GM23338 (cell line): Measurements from ENCODE around the gene AP5S1. TPM values are rescaled to one million over a fixed set of nuclear protein-coding genes. Genes with fewer than 3 reads are reported as not detected.

Source experiments
- ATAC-seq: fragments of 200-7000 bp; cut with Tn5 transposase; 3 replicates; pipeline ENCODE4 v1.9.1; 2020
- DNase-seq: peaks from one replicate; pipeline ENCODE4 v3.0.0-alpha.2; 2015; ENCODE audit warnings: low spot score
- H2AFZ ChIP-seq: fragments of 200-600 bp; sonication (generic); 2 replicates; pipeline ENCODE4 v1.8.0; 2016; ENCODE audit warnings: antibody characterized with exemption, mild to moderate bottlenecking, moderate library complexity
- H3F3A ChIP-seq: fragments of 200-600 bp; sonication (generic); replicated peaks from 2 replicates; pipeline ENCODE4 v1.8.0; 2017; ENCODE audit warnings: antibody characterized with exemption, mixed run types, low read depth
- H3K27ac ChIP-seq: fragments of 200-600 bp; sonication (generic); 2 replicates; pipeline ENCODE4 v1.6.1; 2016; ENCODE audit warnings: low read depth
- H3K27me3 ChIP-seq: fragments of 200-600 bp; sonication (generic); 2 replicates; pipeline ENCODE4 v1.8.0; 2016; ENCODE audit warnings: mild to moderate bottlenecking, mixed run types, moderate library complexity; ENCODE audit not compliant: insufficient read depth
- H3K36me3 ChIP-seq: fragments of 200-600 bp; sonication (generic); 2 replicates; pipeline ENCODE4 v1.8.0; 2016; ENCODE audit warnings: mild to moderate bottlenecking; ENCODE audit not compliant: insufficient read depth
- H3K4me1 ChIP-seq: fragments of 200-600 bp; sonication (generic); 2 replicates; pipeline ENCODE4 v1.8.0; 2016; ENCODE audit warnings: mild to moderate bottlenecking, moderate library complexity; ENCODE audit not compliant: insufficient read depth
- H3K4me2 ChIP-seq: fragments of 200-600 bp; sonication (generic); 2 replicates; pipeline ENCODE4 v1.7.1; 2017; ENCODE audit warnings: mixed run types
- H3K4me3 ChIP-seq: fragments of 200-600 bp; sonication (generic); 2 replicates; pipeline ENCODE4 v1.6.1; 2016; ENCODE audit warnings: mixed run types
- H3K79me2 ChIP-seq: fragments of 200-600 bp; sonication (generic); replicated peaks from 2 replicates; pipeline ENCODE4 v1.8.0; 2017; ENCODE audit warnings: mild to moderate bottlenecking; ENCODE audit not compliant: insufficient read depth
- H3K9me2 ChIP-seq: fragments of 200-600 bp; sonication (generic); 2 replicates; pipeline ENCODE4 v1.8.0; 2017; ENCODE audit not compliant: insufficient read depth
- H4K20me1 ChIP-seq: fragments of 200-600 bp; sonication (generic); replicated peaks from 2 replicates; pipeline ENCODE4 v1.8.0; 2017; ENCODE audit warnings: mild to moderate bottlenecking; ENCODE audit not compliant: insufficient read depth
- H3K27ac Mint-ChIP-seq: 2 replicates; pipeline ENCODE4 v1.8.0; 2020; ENCODE audit warnings: inconsistent platforms, mild to moderate bottlenecking, moderate library complexity, mixed read lengths
- H3K27me3 Mint-ChIP-seq: 3 replicates; pipeline ENCODE4 v1.8.0; 2022; ENCODE audit warnings: low read depth, mild to moderate bottlenecking, moderate library complexity, mixed read lengths, inconsistent platforms; ENCODE audit not compliant: insufficient read depth, poor library complexity
- H3K36me3 Mint-ChIP-seq: 3 replicates; pipeline ENCODE4 v1.8.0; 2021; ENCODE audit warnings: low read depth, mild to moderate bottlenecking, inconsistent platforms, moderate library complexity, mixed read lengths
- H3K4me1 Mint-ChIP-seq: 3 replicates; pipeline ENCODE4 v1.8.0; 2020; ENCODE audit warnings: mild to moderate bottlenecking, inconsistent platforms, mixed read lengths
- H3K4me3 Mint-ChIP-seq: 3 replicates; pipeline ENCODE4 v1.8.0; 2021; ENCODE audit warnings: moderate library complexity, mild to moderate bottlenecking, inconsistent platforms, mixed read lengths
- H3K9me3 Mint-ChIP-seq: 3 replicates; pipeline ENCODE4 v1.8.0; 2020; ENCODE audit warnings: moderate library complexity, mild to moderate bottlenecking, inconsistent platforms, mixed read lengths
- CREB1 ChIP-seq: fragments of 250-450 bp; sonication (Bioruptor Pico); IDR thresholded peaks from 2 replicates; pipeline ENCODE4 v1.5.0; 2020; ENCODE audit warnings: low read depth, mild to moderate bottlenecking, moderate library complexity
- CTCF ChIP-seq, 2 experiments: fragments of 200-600 bp in 1 of 2; sonication (generic) in 1 of 2; conservative IDR thresholded peaks; 2 replicates each; pipeline versions ENCODE4 v1.5.1 to v1.6.1; 2016 to 2017; ENCODE audit warnings: antibody characterized with exemption in 2 of 2, low read depth in 2 of 2, mild to moderate bottlenecking in 2 of 2, moderate library complexity in 1 of 2
- ETS1 ChIP-seq: IDR thresholded peaks from 2 replicates; pipeline ENCODE4 v1.6.1; 2016; ENCODE audit warnings: antibody characterized with exemption
- EZH2 ChIP-seq: fragments of 200-600 bp; sonication (generic); IDR thresholded peaks from one replicate; pipeline ENCODE4 v1.8.0; 2017; ENCODE audit warnings: antibody characterized with exemption, mild to moderate bottlenecking, low read depth; ENCODE audit not compliant: unreplicated experiment
- EZH2phosphoT487 ChIP-seq: fragments of 200-600 bp; sonication (generic); IDR thresholded peaks from one replicate; pipeline ENCODE4 v1.8.1; 2018; ENCODE audit warnings: antibody characterized with exemption; ENCODE audit not compliant: unreplicated experiment
- JUNB ChIP-seq: IDR thresholded peaks from one replicate; pipeline ENCODE4 v1.6.1; 2016; ENCODE audit warnings: antibody characterized with exemption; ENCODE audit not compliant: unreplicated experiment
- NANOG ChIP-seq: IDR thresholded peaks from 2 replicates; pipeline ENCODE4 v1.6.1; 2016; ENCODE audit warnings: antibody characterized with exemption, borderline replicate concordance
- POLR2AphosphoS5 ChIP-seq: IDR thresholded peaks from 2 replicates; pipeline ENCODE4 v1.6.1; 2016; ENCODE audit warnings: antibody characterized with exemption, low read depth
- REST ChIP-seq: IDR thresholded peaks from one replicate; pipeline ENCODE4 v1.6.1; 2018; ENCODE audit warnings: antibody characterized with exemption; ENCODE audit not compliant: unreplicated experiment
- STAT1 ChIP-seq: IDR thresholded peaks from one replicate; pipeline ENCODE4 v1.6.1; 2016; ENCODE audit warnings: antibody characterized with exemption; ENCODE audit not compliant: unreplicated experiment
- ZNF114 ChIP-seq: fragments of 250-450 bp; sonication (Bioruptor Pico); IDR thresholded peaks from 2 replicates; pipeline ENCODE4 v1.5.0; 2020; ENCODE audit warnings: mild to moderate bottlenecking, moderate library complexity
- ZNF331 ChIP-seq: fragments of 250-450 bp; sonication (Bioruptor Pico); IDR thresholded peaks from 2 replicates; pipeline ENCODE4 v1.5.0; 2020; ENCODE audit warnings: low read depth, mild to moderate bottlenecking, moderate library complexity
- ZNF462 ChIP-seq: fragments of 250-450 bp; sonication (Bioruptor Pico); IDR thresholded peaks from 2 replicates; pipeline ENCODE4 v1.5.0; 2020; ENCODE audit warnings: mild to moderate bottlenecking, moderate library complexity
- polyA plus RNA-seq: library from polyadenylated mRNA; unstranded; fragments of >200 nt; fragmentation: Nextera tagmentation; extraction: Ambion mirVana; gene quantifications from 2 replicates; pipeline ENCODE4 v1.2.1, GENCODE V29; 2016
- total RNA-seq: library from RNA; depleted of rRNA; stranded (reverse); fragments of >200 nt; shearing (Covaris generic); gene quantifications from 2 replicates; pipeline ENCODE4 v1.2.3, GENCODE V29; 2014

AP5S1 gene
- total and polyA plus RNA-seq, 2 experiments from 2014 or later: 1.8 to 2.8 TPM

GRCh38 chr20:3858689-3859088, 38.3 kb downstream of the AP5S1 start:
- Histone ChIP-seq H2AFZ (no peak overlapping the region), H3K4me3 (no peak overlapping the region), H4K20me1 (peaks cover 5% of the 10 kb centered on the region; the same call in 1 of the 2 replicates), H3K4me2 (no peak overlapping the region), H3K9me2 (no peaks in the 10 kb centered on the region), H3K27me3 (no peaks in the 10 kb centered on the region), H3K79me2 (no peaks in the 10 kb centered on the region), H3K27ac (no peak overlapping the region), H3F3A (0 out of 2 replicates have a peak, but pooled peaks cover 5% of the 10 kb centered on the region), H3K4me1 (no peaks in the 10 kb centered on the region), H3K36me3 (peaks cover 7% of the 10 kb centered on the region)
- no peak for TF ChIP-seq CTCF (conservative IDR thresholded peaks at IDR 0.05; ENCODE audit: low read depth in 2 of 2)
- no peak for TF ChIP-seq POLR2AphosphoS5
- TF ChIP-seq REST: no peak
- TF ChIP-seq ETS1: no peak
- no peak for TF ChIP-seq JUNB
- TF ChIP-seq CREB1 (CRISPR knock-in tag): no peak
- TF ChIP-seq ZNF331 (CRISPR knock-in tag): no peak
- TF ChIP-seq EZH2phosphoT487: no peak
- TF ChIP-seq NANOG: no peak
- TF ChIP-seq ZNF114 (CRISPR knock-in tag): no peak
- TF ChIP-seq EZH2: no peak
- TF ChIP-seq STAT1: no peak
- TF ChIP-seq ZNF462: no peak
- ATAC-seq: no peak
- Mint-ChIP-seq H3K4me3 (no peak overlapping the region), H3K9me3 (peaks cover 13% of the 10 kb centered on the region; the same call in 2 of the 3 replicates), H3K4me1 (no peaks in the 10 kb centered on the region; the same call in 2 of the 3 replicates), H3K27me3 (peaks cover 9% of the 10 kb centered on the region), H3K36me3 (peaks cover 62% of the 10 kb centered on the region), H3K27ac (no peak overlapping the region)
- DNase-seq: no peak
